Stimulated activated CD4-positive, alpha-beta T cell treated with anti-CD3 and anti-CD28 coated beads, Interleukin-1b, Interleukin-23, amount 100 ng/mL, for 4 hours (primary cell): ENCODE measurements around the gene KCNE5.
"Not testable (repeated sequence)": the region's sequence is repeated elsewhere in the genome, so short reads cannot be mapped to it uniquely, and the experiment has no call there.

Experiments
- DNase-seq, 2 donors: peaks; one replicate each; pipeline ENCODE4 v3.0.0-alpha.2; 2020; ENCODE audit warnings: low read depth in 2 of 2

KCNE5 gene, protein sequence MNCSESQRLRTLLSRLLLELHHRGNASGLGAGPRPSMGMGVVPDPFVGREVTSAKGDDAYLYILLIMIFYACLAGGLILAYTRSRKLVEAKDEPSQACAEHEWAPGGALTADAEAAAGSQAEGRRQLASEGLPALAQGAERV

DNA sequence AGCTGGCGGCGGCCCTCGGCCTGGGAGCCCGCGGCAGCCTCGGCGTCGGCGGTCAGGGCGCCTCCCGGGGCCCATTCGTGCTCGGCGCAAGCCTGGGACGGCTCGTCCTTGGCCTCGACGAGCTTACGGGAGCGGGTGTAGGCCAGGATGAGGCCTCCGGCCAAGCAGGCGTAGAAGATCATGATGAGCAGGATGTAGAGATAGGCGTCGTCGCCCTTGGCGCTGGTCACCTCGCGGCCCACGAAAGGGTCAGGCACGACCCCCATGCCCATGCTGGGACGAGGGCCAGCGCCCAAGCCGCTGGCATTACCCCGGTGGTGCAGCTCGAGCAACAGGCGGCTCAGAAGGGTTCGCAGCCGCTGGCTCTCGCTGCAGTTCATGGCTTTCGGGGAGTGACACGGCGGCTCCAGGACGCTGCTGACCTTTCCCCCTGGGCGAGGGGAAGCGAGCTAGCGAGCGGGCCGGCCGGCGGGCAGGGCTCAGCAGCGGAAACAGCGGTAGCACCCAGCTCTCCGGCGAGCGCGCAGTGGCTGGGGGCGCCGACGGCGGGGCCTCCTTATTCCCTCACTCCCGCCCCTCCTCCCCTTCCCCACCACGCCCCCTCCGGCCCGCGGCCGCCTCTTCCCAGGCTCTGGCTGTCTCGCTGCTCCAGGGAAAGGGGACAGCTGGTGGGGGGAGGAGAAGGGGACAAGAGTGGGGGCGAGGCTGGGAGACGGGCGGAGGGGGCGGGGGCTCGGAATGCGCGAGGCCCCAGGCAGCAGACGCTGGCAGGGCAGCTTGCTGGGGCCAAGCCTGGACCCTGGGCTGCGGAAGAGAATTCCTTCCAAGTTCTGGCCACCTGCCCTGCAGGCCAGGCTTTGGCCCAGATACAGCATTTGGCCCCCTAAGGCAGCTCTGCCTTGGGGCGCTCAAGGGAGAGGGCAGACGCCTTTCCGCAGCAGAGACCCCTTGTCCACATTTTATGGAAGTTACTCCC is at the start of gene KCNE5:
Gene KCNE5 (minus strand): TSS at position 532 of the 976 bp plus-strand sequence. CDS start 152 bp downstream, at position 380.
- DNase-seq: no peak

DNA sequence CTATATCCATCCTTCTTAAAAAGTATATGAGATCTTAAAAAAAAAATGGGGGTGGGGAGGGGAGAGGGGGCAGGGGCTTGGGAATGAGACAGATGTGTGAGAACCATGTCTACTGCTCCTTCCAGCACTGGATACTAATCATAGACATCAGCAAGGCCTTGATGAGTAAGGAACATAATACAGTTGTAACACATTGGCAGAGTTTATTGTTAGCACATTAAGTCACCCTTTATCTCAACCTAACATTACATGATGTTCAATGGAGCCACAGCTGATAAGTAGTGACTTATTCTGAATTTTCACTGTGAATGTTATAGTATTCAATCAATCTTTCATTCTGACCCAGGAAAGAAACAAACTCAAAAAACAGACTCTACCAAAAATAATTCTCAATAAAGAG is 47.3 kb upstream of the KCNE5 start:
- no peak for DNase-seq

DNA sequence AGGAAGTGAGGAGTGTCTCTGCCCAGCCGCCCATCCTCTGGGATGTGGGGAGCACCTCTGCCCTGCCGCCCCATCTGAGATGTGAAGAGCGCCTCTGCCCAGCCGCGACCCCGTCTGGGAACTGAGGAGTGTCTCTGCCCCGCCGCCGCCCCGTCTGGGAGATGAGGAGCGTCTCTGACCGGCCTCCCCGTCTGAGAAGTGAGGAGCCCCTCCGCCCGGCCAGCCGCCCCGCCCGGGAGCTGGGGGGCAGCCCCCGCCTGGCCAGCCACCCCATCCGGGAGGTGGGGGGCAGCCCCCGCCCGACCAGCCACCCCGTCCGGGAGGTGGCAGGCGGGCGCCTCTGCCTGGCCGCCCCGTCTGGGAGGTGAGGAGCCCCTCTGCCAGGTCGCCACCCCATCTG is 46.2 kb upstream of the KCNE5 start:
- DNase-seq: not testable (repeated sequence)

DNA sequence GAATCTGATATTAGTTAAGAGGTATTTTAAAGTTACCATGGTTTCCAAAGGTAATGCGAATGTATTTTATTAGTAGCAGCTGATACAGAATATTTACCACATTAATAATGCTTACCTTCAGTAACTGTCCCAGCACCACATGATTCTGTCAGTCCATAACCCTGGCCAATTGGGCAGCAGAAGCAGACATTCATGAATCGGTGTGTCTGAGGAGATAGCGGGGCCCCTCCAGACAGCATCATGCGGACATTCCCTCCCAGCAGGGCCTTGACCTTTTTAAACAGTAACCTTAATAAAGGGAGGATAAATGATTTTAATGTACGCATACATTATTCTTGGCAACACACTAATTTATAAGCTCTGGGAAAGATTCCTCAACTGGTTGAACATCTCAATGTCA is 43.0 kb upstream of the KCNE5 start:
- no peak for DNase-seq

DNA sequence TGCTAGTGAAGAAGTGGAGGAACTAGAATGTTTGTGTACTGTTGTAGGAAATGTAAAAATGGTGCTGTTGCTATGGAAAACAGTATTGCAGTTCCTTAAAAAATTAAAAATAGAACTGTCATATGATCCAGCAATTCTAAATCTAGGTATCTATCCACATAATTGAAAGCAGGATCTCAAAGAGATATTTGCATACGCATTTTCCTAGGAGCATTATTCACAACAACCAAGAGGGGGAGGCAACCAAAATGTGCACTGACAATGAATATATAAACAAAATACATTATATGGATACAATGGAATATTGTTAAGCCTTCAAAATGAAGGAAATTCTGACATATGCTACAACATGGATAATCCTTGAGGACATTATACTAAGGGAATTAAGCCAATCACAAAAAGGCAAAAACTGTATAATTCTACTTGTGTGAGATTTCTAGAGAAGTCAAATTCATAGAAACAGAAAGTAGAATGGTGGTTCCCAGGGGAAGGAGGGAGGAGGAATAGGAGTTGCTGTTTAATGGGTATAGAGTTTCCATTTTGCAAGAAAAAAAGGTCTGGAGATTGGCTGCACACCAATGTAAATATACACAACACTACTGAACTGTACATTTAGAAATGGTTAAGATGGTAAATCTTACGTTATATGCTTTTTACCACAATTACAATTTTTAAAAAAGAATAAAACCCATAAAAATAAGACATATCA is 35.6 kb upstream of the KCNE5 start:
- DNase-seq: no peak

DNA sequence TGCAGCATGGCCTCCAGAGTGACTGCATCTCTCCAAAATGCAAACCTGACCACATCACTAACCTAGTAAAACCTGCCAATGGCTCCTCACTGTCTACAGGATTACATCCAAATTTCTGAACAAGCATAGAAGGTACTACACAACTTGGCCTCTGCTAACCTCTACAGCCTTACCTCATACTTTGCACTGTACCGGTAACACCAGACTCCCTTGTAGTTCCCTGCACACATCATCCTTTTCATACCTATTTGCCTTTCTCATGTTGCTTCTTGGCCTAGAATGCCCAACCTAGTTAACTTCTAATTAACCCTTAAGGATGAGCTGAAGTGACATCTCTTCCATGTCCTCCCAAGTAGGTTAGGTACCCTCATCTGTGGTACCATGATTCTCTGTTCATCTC is 33.4 kb upstream of the KCNE5 start:
- no peak for DNase-seq

DNA sequence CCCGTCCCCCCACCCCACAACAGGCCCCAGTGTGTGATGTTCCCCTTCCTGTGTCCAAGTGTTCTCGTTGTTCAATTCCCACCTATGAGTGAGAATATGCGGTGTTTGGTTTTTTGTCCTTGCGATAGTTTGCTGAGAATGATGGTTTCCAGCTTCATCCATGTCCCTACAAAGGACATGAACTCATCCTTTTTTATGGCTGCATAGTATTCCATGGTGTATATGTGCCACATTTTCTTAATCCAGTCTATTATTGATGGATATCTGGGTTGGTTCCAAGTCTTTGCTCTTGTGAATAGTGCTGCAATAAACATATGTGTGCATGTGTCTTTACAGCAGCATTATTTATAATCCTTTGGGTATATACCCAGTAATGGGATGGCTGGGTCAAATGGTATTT is 32.4 kb upstream of the KCNE5 start:
- DNase-seq: not testable (repeated sequence)

DNA sequence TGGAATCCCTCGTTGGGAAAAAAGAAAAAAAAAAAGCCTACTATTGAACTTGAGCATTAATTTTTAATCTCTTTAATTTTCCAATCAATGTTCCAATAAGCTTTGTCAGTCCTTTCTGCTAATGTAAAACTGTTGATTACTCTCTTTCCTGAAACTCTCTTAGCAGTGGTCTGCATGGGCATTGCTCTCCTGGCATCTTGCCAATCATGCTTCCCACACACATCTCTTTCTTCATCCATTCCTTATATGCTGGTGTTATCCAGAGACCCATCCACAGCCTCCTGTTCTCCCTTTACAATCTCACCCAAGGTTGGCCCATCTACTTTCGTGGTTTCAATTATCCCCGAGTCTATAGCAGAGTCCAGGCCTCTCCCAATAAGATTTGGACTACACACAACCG is 31.8 kb upstream of the KCNE5 start:
- DNase-seq: no peak

DNA sequence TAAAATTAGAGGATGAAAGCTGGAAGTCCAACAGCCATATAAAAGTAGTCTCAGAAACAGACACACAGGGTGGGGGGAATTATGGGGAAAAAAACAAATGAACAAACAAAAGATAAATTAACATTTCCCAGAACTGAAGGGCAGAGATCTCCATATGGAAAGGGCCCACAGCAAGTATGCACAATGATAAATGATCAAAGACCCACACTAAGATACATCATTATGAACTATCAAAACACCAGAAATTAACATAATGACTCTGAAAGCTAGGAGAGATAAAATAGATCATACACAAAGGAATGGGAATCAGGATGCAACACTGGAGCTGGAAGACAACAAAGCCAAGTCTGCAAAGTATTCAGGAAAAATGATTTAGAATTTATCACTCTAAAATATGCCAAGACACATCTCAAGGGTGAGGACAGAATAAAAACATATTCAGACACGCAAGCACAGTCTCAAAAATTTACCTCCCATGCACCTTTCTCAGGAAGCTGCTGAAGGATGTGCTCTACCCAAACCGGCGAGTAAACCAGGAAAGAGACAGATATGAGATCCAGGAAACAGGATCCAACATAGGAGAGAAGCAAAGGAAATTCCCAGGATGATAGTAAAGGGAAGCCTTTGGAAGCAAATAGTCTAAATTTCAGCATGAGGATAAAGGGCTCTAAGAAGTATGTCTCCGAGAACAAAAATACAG is 30.7 kb upstream of the KCNE5 start:
- no peak for DNase-seq

DNA sequence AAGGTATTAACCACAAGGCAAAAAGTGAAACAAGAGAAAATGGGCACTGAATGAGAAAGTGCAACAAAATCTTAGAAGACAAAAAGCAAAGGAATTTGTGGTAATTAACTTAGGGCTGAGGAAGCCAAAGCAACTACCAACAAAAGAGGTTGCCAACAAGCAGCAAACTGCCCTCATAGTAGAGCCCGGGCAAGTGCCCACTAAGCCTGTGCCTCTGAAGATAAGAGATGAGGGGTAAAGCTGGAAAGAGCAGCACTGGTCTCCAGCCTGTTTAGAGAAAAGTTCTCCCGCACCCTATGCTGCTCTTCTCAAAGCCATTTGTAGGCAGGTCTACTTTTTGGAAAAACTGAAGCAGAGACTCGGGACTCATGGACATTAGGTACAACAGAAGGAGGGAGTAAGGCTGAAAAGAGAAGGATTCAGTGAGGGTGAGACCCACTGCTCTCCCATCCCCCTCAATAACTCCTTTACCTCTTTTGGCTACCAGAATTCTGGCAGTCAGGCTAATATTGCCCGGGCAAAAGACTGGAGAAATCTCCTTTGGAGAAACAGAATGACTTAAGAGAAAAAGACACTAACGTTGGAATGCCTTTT is 29.6 kb upstream of the KCNE5 start:
- DNase-seq: no peak

DNA sequence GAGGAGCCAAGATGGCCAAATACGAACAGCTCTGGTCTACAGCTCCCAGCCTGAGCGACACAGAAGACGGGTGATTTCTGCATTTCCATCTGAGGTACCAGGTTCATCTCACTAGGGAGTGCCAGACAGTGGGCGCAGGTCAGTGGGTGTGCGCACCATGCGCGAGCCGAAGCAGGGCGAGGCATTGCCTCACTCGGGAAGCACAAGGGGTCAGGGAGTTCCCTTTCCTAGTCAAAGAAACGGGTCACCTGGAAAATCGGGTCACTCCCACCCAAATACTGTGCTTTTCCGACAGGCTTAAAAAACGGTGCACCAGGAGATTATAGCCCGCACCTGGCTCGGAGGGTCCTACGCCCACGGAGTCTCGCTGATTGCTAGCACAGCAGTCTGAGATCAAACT is 19.7 kb upstream of the KCNE5 start:
- not testable (repeated sequence) for DNase-seq

DNA sequence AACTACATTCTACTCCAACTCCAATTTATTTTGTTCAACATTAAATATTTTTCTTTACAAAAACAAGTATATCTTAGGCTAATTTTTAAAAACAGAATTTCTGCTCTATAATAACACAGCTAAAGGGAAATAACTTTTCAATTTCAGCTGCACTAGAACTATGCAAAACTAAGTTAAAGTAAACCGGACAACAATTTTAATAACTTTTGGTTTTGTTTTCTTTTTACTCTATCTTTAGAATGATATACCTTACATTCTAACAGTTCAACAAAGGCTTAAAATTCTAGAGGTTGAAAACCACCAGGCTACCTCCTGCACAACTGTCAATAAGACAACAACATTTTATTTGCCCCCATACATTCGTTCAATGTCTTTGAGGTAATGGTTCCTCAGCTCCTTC is 18.7 kb upstream of the KCNE5 start:
- no peak for DNase-seq

DNA sequence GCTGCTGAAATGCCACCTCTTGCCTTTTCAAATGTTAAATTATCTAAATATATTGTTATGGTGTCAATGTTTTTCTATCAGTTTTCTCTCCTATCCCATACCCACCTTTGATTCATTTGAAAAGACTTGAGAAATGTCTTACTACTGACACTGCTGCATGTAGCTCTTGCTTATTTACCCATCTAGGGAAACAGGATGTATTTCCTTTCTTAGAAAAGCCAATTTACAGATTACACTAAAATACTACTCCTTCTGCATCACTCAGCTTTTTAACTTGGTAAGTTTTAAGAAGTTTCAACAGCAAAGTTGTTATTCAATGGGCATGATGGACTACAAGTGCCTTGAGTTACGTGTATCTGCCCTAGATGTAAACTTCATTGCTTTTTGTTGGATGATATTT is 13.2 kb upstream of the KCNE5 start:
- no peak for DNase-seq

DNA sequence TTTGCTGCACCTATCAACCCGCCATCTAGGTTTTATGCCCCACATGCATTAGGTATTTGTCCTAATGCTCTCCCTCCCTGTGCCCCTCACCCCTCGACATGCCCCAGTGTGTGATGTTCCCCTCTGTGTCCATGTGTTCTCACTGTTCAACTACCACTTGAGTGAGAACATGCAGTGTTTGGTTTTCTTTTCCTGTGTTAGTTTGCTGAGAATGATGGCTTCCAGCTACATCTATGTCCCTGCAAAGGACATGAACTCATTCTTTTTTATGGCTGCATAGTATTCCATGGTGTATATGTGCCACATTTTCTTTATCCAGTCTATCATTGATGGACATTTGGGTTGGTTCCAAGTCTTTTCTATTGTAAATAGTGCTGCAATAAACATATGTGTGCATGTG is 12.5 kb upstream of the KCNE5 start:
- DNase-seq: not testable (repeated sequence)

DNA sequence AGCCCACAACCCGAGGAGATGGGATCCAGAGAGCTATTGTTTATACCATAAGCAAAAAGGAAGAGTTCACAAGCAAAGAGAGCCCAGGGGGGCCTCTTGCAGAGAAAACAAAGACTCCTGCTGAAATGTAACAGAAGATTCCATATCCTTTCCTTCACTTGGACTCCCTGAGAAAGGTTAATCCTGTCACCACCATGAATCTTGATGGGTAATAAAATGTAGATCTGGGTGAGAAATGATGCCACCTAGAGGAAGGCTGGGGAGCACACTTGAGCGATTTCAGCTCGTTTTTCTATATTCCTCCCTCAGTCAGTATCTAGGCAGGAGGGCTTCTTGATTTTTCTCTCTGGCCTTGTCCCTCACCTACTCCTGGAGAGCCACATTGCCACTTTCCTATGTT is 10.2 kb upstream of the KCNE5 start:
- no peak for DNase-seq

DNA sequence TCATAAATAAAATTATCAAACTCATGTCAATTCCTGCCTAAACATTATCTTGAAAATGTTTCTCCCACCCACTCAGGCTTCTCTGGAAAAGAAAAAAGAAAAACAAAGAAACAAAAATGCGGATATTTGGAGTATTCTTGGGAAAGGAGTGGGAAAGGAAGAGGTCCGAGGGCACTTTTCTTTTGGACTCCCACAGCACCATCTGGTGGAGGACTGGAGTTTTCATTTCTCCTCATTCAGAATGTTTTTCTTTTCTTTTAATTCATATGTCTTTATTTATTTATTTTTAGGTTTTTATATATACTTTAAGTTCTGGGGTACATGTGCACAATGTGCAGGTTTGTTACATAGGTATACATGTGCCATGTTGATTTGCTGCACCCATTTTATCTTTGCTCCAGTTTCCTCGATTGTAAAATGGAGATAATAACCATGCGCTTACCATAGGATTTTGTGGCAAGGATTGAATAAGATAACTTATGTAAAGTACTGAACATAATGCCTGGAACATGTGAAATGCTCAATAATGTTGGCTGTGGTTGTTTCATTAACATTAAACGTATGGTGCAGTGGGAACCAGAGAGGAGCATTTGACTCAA is 8.0 kb upstream of the KCNE5 start:
- DNase-seq: no peak

DNA sequence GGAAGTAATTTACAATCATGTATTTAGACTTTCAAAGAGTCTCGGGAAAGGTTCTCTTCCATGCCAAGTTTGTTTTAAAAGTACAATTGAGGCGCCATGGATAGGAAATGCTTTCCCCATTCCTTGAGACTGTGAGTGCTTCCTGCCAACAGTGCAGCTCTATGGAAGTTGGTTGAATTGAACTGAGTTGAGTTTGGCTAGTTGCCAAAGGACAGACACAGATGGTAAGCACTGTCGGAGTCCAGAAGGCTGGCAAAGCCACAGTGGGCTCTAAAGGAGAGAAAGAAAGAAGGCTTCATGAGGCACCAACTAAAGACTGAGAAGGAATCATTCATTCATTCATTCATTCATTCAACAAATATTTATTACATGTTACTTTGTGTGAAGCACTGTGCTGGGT is 4.3 kb upstream of the KCNE5 start:
- DNase-seq: no peak

DNA sequence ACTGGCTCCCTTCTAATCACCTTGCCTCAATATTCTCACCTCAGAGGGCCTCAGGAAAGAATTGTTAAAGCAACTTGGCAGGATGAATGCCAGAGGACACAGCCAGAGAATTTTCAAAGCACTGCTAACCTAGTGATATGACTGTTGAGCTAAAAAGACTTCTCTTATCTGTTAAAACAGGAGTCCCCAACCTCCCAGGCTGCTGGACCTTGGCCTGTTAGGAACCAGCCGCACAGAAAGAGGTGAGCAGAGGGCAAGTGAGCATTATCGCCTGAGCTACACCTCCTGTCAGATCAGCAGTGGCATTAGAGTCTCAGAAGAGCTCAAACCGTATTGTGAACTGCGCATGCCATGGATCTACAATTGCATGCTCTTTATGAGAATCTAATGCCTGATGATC is 1.7 kb upstream of the KCNE5 start:
- DNase-seq: no peak

DNA sequence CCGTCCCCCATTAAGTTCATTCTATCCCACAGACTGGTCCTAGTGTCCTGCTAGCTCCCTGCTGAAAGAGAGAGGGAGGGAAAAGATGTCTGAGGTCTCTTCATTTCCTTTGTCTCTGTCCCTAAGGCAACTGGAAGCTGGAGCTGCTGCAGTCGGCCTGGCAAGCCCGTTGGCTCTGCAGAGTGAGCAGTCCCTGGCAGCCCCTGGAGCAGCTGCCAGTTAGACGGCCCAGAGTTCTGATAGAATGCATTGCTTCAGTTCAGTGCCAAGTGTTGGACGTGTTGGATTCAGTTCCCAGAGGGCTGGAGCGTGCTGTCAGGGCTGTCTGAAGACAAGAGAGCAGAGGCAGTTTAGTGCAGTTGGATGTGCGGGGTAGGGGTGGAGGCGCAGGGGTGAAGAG is 975 bp downstream of the KCNE5 start:
- DNase-seq: no peak

DNA sequence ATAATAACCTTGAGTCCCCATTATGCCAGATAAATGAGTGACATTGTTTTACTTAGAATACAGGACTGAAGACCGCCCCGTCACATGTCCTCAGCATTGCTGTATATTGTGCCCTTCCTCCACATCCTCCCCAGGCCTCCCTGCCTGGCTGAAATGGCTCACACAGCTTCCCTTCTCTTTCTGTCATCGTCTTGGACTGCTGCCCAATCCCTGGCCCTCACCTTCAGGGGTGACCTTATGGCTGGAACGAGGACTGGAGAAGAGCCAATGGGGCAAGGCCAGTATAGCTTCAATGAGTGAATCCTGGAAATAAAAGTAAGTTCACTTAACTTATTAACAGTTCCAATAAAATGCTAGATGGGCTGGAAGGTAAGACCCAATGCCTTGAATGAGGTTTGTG is 2.7 kb downstream of the KCNE5 start:
- no peak for DNase-seq

DNA sequence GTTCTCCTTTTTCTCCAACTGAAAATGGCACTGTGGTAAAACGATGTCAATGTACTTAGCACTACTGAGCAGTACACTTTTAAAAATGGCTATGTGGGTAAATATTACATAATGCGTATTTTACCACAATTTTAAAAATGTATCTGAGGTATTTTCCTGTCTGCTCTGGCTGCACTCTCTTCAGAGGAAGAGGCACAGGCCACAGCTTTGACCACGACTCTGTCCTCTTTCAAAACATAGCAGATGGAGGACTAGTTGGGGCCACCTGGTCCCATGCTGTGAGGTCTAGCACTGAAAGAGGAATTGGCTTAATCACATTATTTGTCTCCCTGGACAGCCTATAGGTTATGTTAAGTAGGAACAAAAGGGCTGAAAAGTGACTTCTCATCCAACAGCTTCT is 5.2 kb downstream of the KCNE5 start:
- DNase-seq: no peak
